ENCODE measurements around the gene TAL1.

Gene TAL1

DNA sequence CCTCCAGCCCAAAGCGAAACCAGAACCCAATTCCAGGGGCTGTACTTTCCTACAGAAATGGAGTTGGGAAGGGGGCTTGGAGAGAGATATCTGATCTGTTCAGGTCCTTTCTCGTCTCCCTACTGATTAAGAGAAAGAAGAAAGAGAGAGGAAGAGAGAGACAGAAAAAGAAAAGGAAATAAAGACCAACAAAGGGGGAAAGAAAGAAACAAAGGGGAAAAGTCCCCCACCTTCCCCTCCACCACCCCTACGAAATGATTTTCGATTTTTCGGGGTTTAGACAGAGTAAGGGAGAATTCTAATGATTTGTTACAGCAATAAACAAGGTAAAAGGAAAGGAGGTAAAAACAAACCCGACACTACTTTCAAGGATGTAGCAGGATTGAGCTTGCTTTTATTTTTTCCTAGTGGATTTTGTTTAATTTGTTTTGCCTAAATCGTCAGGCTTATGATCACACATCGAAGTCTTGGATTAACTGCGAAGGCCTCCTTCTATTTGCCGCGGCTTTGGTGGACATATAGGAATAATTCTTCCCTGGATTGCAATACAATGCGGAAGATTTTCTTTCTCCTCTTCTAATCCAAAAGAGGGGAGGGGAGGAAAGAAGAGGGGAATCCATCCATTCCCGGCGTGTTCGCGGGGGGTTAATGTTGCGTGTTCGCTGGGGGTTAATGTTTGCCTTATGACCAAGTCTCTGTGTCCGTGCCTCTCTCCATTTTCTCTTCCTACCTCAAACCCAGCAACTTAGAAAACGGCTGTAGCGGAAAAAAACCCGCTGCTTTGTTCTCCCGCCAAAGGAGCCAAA, 1.9 kb downstream of the TAL1 start:
- H2BK15ac ChIP-seq (ENCODE audit: low read length), result no peak overlapping the region
- H3K79me1 ChIP-seq (ENCODE audit: low read depth, low read length), result no peaks in the 10 kb centered on the region
- no peak overlapping the region for H3K27ac ChIP-seq (replicated peaks; ENCODE audit: low read length)
- no peak overlapping the region for H4K8ac ChIP-seq (ENCODE audit: low read depth, low read length)
- no peak overlapping the region for H3K4ac ChIP-seq (ENCODE audit: low read length)
- H2AK5ac ChIP-seq (ENCODE audit: low read depth, low read length), result no peak overlapping the region
- H3K27me3 ChIP-seq (ENCODE audit: control insufficient read depth in 3 of 3, insufficient read depth in 3 of 3, low read depth in 1 of 3, low read length in 3 of 3), result peaks cover 65 to 98% (median 95%) of the 10 kb centered on the region in 3 experiments
- peak overlapping the region; percentile 25 for H3K23ac ChIP-seq (ENCODE audit: low read depth, low read length, poor library complexity)
- no peak overlapping the region for H3K4me3 ChIP-seq (ENCODE audit: low read length in 2 of 2)
- no peak overlapping the region for H2AFZ ChIP-seq (ENCODE audit: low read length)
- no peak overlapping the region for H3K4me2 ChIP-seq (ENCODE audit: insufficient read depth, low read length, poor library complexity, severe bottlenecking)
- peaks cover under 1 to 6% of the 10 kb centered on the region in 2 donors for H3K4me1 ChIP-seq (ENCODE audit: control insufficient read depth in 2 of 2, insufficient read depth in 1 of 2, low read depth in 1 of 2, low read length in 2 of 2)
- no peak overlapping the region for H3K14ac ChIP-seq (ENCODE audit: low read length)
- no peak overlapping the region for H2BK120ac ChIP-seq (ENCODE audit: low read depth, low read length)
- H2BK5ac ChIP-seq (ENCODE audit: low read length), result no peak overlapping the region
- peaks cover 1 to 2% of the 10 kb centered on the region in 2 donors for H3K9me3 ChIP-seq (replicated peaks in 1 of 2; ENCODE audit: control insufficient read depth in 2 of 2, insufficient read depth in 1 of 2, low read depth in 1 of 2, low read length in 2 of 2)
- no CpG with 5 or more reads among the region's 23 CpGs for WGBS, 2 donors (ENCODE audit: extremely low coverage in 2 of 2, insufficient read length in 2 of 2, insufficient replicate concordance in 1 of 2)
- no peak overlapping the region for H3K9ac ChIP-seq (ENCODE audit: low read depth, low read length, poor library complexity)
- H3K18ac ChIP-seq (ENCODE audit: low read length), result no peak overlapping the region
- no peak overlapping the region for H2BK12ac ChIP-seq (ENCODE audit: low read length)
- no peak overlapping the region for H4K91ac ChIP-seq (ENCODE audit: low read depth, low read length, poor library complexity)
- DNase-seq (ENCODE audit: low spot score), result no peak
- no peaks in the 10 kb centered on the region for H3K36me3 ChIP-seq (replicated peaks in 1 of 2; ENCODE audit: control insufficient read depth in 2 of 2, insufficient read depth in 2 of 2, low read length in 2 of 2)

DNA sequence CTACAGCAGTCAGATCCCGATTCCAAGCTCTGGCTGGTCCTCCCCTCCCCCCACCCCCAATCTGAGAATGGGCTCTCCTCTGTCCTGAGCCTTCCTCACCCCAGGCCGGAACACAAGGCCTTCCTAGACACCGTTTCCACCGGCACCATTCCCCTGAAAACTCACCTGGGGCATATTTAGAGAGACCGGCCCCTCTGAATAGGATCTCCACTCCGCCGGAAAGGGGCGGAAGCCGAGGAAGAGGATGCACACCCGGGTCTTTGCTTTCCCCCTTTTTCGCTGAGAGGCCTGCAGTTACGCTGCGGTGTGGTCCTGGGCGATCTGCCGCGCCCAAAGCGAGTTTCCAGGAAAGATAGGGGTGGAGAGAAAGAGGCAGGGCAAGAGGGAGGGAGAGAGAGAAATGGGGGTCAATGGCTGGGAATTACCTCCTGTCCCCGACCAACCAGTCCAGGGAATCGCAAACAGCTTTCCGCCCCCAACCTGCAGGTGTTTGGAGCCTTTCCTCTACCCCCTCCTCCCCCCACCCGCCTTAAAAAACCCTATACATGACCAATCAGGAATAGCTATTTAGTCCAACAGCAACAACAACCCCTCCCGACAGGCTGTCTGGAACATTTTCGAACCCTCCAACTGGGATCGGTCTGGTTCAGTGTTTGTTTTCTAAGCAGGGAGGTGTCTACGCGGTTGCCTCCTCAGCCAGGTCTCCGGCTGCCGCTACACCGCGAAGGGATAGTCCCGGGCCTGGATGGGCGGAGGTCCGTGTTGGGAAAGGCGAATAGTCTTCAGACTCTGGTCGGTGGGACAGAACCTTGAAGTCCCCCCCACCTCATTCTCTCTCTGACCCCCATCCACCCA, 2.8 kb downstream of the TAL1 start:
- WGBS, 2 donors (ENCODE audit: extremely low coverage in 2 of 2, insufficient read length in 2 of 2, insufficient replicate concordance in 1 of 2), result no CpG with 5 or more reads among the region's 35 CpGs
- Histone ChIP-seq H3K14ac (ENCODE audit: low read length) (no peak overlapping the region), H2BK12ac (ENCODE audit: low read length) (no peak overlapping the region), H2AFZ (ENCODE audit: low read length) (no peak overlapping the region), H3K27me3 (ENCODE audit: control insufficient read depth in 3 of 3, insufficient read depth in 3 of 3, low read depth in 1 of 3, low read length in 3 of 3) (peaks cover 74 to 100% (median 97%) of the 10 kb centered on the region in 3 experiments), H2BK15ac (ENCODE audit: low read length) (peak overlapping the region; percentile 56), H3K4me3 (ENCODE audit: low read length in 2 of 2) (no peak overlapping the region), H3K9ac (ENCODE audit: low read depth, low read length, poor library complexity) (no peak overlapping the region), H3K4ac (ENCODE audit: low read length) (no peak overlapping the region), H3K18ac (ENCODE audit: low read length) (peak overlapping the region; percentile 15), H3K9me3 (replicated peaks in 1 of 2; ENCODE audit: control insufficient read depth in 2 of 2, insufficient read depth in 1 of 2, low read depth in 1 of 2, low read length in 2 of 2) (peaks cover 1 to 2% of the 10 kb centered on the region in 2 donors), H3K79me1 (ENCODE audit: low read depth, low read length) (no peaks in the 10 kb centered on the region), H3K4me1 (ENCODE audit: control insufficient read depth in 2 of 2, insufficient read depth in 1 of 2, low read depth in 1 of 2, low read length in 2 of 2) (peaks cover 2 to 10% of the 10 kb centered on the region in 2 donors), H3K4me2 (ENCODE audit: insufficient read depth, low read length, poor library complexity, severe bottlenecking) (no peak overlapping the region), H2BK120ac (ENCODE audit: low read depth, low read length) (no peak overlapping the region), H4K8ac (ENCODE audit: low read depth, low read length) (no peak overlapping the region), H2BK5ac (ENCODE audit: low read length) (no peak overlapping the region), H3K36me3 (replicated peaks in 1 of 2; ENCODE audit: control insufficient read depth in 2 of 2, insufficient read depth in 2 of 2, low read length in 2 of 2) (no peaks in the 10 kb centered on the region), H3K27ac (replicated peaks; ENCODE audit: low read length) (no peak overlapping the region), H4K91ac (ENCODE audit: low read depth, low read length, poor library complexity) (no peak overlapping the region), H3K23ac (ENCODE audit: low read depth, low read length, poor library complexity) (peak overlapping the region; percentile 50), H2AK5ac (ENCODE audit: low read depth, low read length) (no peak overlapping the region)
- DNase-seq (ENCODE audit: low spot score), result no peak

DNA sequence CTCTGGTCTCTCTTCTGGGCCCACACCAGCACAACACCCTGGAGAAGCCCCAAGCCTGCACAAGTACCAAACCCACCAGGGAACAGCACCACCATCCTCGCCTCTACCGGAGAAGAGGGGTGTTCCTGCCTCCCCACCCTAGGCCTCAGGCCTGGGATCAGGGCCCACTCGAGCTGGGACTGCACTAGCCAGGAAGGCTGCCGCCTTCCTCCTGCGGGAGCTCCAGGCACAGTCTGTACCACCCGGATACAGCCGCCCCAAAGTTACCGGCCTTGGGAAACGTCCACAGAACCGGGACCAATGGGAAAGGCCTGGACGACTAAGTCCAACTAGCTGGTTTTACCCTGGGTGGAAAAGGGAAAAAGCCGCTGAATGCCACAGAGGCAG, 3.4 kb downstream of the TAL1 start:
- Histone ChIP-seq H3K4me3 (ENCODE audit: low read length in 2 of 2) (no peak overlapping the region), H2BK12ac (ENCODE audit: low read length) (no peak overlapping the region), H3K27ac (replicated peaks; ENCODE audit: low read length) (no peak overlapping the region), H3K14ac (ENCODE audit: low read length) (no peak overlapping the region), H3K4me2 (ENCODE audit: insufficient read depth, low read length, poor library complexity, severe bottlenecking) (no peak overlapping the region), H4K91ac (ENCODE audit: low read depth, low read length, poor library complexity) (no peak overlapping the region), H2AK5ac (ENCODE audit: low read depth, low read length) (no peak overlapping the region), H3K36me3 (replicated peaks in 1 of 2; ENCODE audit: control insufficient read depth in 2 of 2, insufficient read depth in 2 of 2, low read length in 2 of 2) (no peaks in the 10 kb centered on the region), H4K8ac (ENCODE audit: low read depth, low read length) (no peak overlapping the region), H3K4ac (ENCODE audit: low read length) (no peak overlapping the region), H3K4me1 (ENCODE audit: control insufficient read depth in 2 of 2, insufficient read depth in 1 of 2, low read depth in 1 of 2, low read length in 2 of 2) (peaks cover 2 to 10% of the 10 kb centered on the region in 2 donors), H2BK120ac (ENCODE audit: low read depth, low read length) (no peak overlapping the region), H3K18ac (ENCODE audit: low read length) (no peak overlapping the region), H3K23ac (ENCODE audit: low read depth, low read length, poor library complexity) (peak overlapping the region; percentile 19), H3K9ac (ENCODE audit: low read depth, low read length, poor library complexity) (no peak overlapping the region), H3K27me3 (ENCODE audit: control insufficient read depth in 3 of 3, insufficient read depth in 3 of 3, low read depth in 1 of 3, low read length in 3 of 3) (peaks cover 80 to 100% (median 97%) of the 10 kb centered on the region in 3 experiments), H2AFZ (ENCODE audit: low read length) (no peak overlapping the region), H3K79me1 (ENCODE audit: low read depth, low read length) (no peaks in the 10 kb centered on the region), H2BK5ac (ENCODE audit: low read length) (no peak overlapping the region), H2BK15ac (ENCODE audit: low read length) (no peak overlapping the region), H3K9me3 (replicated peaks in 1 of 2; ENCODE audit: control insufficient read depth in 2 of 2, insufficient read depth in 1 of 2, low read depth in 1 of 2, low read length in 2 of 2) (peaks cover 1 to 2% of the 10 kb centered on the region in 2 donors)
- WGBS, 2 donors (ENCODE audit: extremely low coverage in 2 of 2, insufficient read length in 2 of 2, insufficient replicate concordance in 1 of 2), result no CpG with 5 or more reads among the region's 12 CpGs
- DNase-seq (ENCODE audit: low spot score), result no peak
